Peyer's patch (tissue), 4 donors: ENCODE results near the gene PXN. TPM values are rescaled to one million over a fixed set of nuclear protein-coding genes. Genes with fewer than 3 reads are reported as not detected.

Experiments used
- DNase-seq, 3 donors: peaks; one replicate each; pipeline ENCODE4 v3.0.0-alpha.2; 2017 to 2019
- H3K27ac ChIP-seq, 4 donors: fragments of 200-600 bp; sonication (generic); one replicate each; pipeline ENCODE4 v1.5.1; 2016 to 2019
- H3K27me3 ChIP-seq, 2 donors: fragments of 200-600 bp; sonication (generic); one replicate each; pipeline ENCODE4 v1.5.1; 2019
- H3K36me3 ChIP-seq, 3 donors: fragments of 200-600 bp; sonication (generic); one replicate each; pipeline ENCODE4 v1.5.1; 2016 to 2019
- H3K4me1 ChIP-seq, 4 donors: fragments of 200-600 bp; sonication (generic); one replicate each; pipeline ENCODE4 v1.5.1; 2016 to 2019
- H3K4me3 ChIP-seq, 4 donors: fragments of 200-600 bp; sonication (generic); 1 replicate in 3 of 4; 2 replicates in 1 of 4; pipeline ENCODE4 v1.5.1; 2016 to 2019; ENCODE audit warnings: mild to moderate bottlenecking in 1 of 4
- H3K9me3 ChIP-seq, 4 donors: fragments of 200-600 bp; sonication (generic); one replicate each; pipeline ENCODE4 v1.5.1; 2016 to 2019; ENCODE audit warnings: mild to moderate bottlenecking in 1 of 4
- POLR2A ChIP-seq, 2 donors: fragments of 450-650 bp; IDR thresholded peaks; one replicate each; pipeline ENCODE4 v1.5.1; 2017; ENCODE audit warnings: antibody characterized with exemption in 2 of 2, mild to moderate bottlenecking in 2 of 2, moderate library complexity in 2 of 2
- small RNA-seq, 2 donors: library from RNA; depleted of rRNA; stranded (forward); fragments of <200 nt; gene quantifications; one replicate each; pipeline ENCODE3, GENCODE V24; 2016
- total RNA-seq, 4 donors: library from RNA; depleted of rRNA; stranded (reverse); fragments of >200 nt; gene quantifications; one replicate each; pipeline ENCODE4 v1.1.0, GENCODE V29; 2016
- TF ChIP-seq, protein P1 (sequence below), 6 experiments: fragments of 450-650 bp in 4 of 6; fragments of 200-600 bp in 2 of 6; sonication (generic) in 1 of 6; IDR thresholded peaks; one replicate each; pipeline ENCODE4 v1.5.1; 2017 to 2019; ENCODE audit warnings: antibody characterized with exemption in 6 of 6, mild to moderate bottlenecking in 3 of 6, moderate library complexity in 1 of 6

PXN gene
- total RNA-seq, 4 donors from 2014 or later = 138 to 204 (median 177) TPM

- TF ChIP-seq, protein P1, sequence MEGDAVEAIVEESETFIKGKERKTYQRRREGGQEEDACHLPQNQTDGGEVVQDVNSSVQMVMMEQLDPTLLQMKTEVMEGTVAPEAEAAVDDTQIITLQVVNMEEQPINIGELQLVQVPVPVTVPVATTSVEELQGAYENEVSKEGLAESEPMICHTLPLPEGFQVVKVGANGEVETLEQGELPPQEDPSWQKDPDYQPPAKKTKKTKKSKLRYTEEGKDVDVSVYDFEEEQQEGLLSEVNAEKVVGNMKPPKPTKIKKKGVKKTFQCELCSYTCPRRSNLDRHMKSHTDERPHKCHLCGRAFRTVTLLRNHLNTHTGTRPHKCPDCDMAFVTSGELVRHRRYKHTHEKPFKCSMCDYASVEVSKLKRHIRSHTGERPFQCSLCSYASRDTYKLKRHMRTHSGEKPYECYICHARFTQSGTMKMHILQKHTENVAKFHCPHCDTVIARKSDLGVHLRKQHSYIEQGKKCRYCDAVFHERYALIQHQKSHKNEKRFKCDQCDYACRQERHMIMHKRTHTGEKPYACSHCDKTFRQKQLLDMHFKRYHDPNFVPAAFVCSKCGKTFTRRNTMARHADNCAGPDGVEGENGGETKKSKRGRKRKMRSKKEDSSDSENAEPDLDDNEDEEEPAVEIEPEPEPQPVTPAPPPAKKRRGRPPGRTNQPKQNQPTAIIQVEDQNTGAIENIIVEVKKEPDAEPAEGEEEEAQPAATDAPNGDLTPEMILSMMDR (IDR thresholded peaks at IDR 0.05) = no peak
- no peak for TF ChIP-seq POLR2A (IDR thresholded peaks at IDR 0.05)
- no peaks in the 10 kb centered on the region for H3K27me3 ChIP-seq
- H3K27ac ChIP-seq = no peak overlapping the region
- no peaks in the 10 kb centered on the region for H3K4me1 ChIP-seq
- H3K4me3 ChIP-seq = no peak overlapping the region
- DNase-seq = no peak
- no peaks in the 10 kb centered on the region for H3K9me3 ChIP-seq
- H3K36me3 ChIP-seq = peaks cover 0 to 91% (median 0%) of the 10 kb centered on the region in 3 donors
Observed at GRCh38 chr12:120162763-120163162, 102.8 kb downstream of the PXN start.

- TF ChIP-seq POLR2A (IDR thresholded peaks at IDR 0.05) = no peak
- TF ChIP-seq, protein P1 (IDR thresholded peaks at IDR 0.05) = no peak
- Histone ChIP-seq H3K4me1 (no peaks in the 10 kb centered on the region), H3K27ac (no peak overlapping the region), H3K9me3 (no peaks in the 10 kb centered on the region), H3K27me3 (no peaks in the 10 kb centered on the region), H3K36me3 (peaks cover 0 to 91% (median 0%) of the 10 kb centered on the region in 3 donors), H3K4me3 (no peak overlapping the region)
- no peak for DNase-seq
Observed at GRCh38 chr12:120161852-120162251, 103.7 kb downstream of the PXN start.

Small RNAs within 50 kb of the gene (small RNA-seq; reads per million reads assigned to genes)
- 1,981 to 3,911 reads per million in 2 donors for gene RNU4-1
- gene RNU4-2 = 566 to 994 reads per million in 2 donors
- gene RNU6-1088P = 0 reads per million in 2 donors

Other genes with a start within 250 kb of the PXN start
- gene RAB35, start 149.0 kb downstream of the PXN start, total RNA-seq = 10 to 100 TPM; 16.6 to 22.5 (median 19.1) TPM
- 100 to 1,000 TPM in 3 of 4 donors, 10 to 100 TPM in 1; 64.1 to 171 (median 126) TPM for gene GCN1, start 71.0 kb downstream of the PXN start, total RNA-seq
- gene RPLP0, start 64.6 kb downstream of the PXN start, total RNA-seq = 1,000 to 10,000 TPM; 1,101 to 2,555 (median 1,343) TPM
- under 1 TPM; under 0.01 TPM for gene RNU4-2, start 26.2 kb upstream of the PXN start, total RNA-seq
- gene RNU4-1, start 27.5 kb upstream of the PXN start, total RNA-seq = under 1 TPM; under 0.01 TPM
- 1 to 10 TPM; 3.2 to 6.3 (median 4.2) TPM for gene SIRT4, start 36.6 kb upstream of the PXN start, total RNA-seq
- not detected for gene PLA2G1B, start 62.0 kb upstream of the PXN start, total RNA-seq
- gene MSI1, start 103.4 kb upstream of the PXN start, total RNA-seq = 1 to 10 TPM; 1.6 to 5.8 (median 4.2) TPM
- gene COX6A1, start 172.4 kb upstream of the PXN start, total RNA-seq = 1,000 to 10,000 TPM in 2 of 4 donors, 100 to 1,000 TPM in 2; 175 to 1,520 (median 1,006) TPM
- 10 to 100 TPM in 1 of 4 donors, 1 to 10 TPM in 3; 4.5 to 19.0 (median 6.4) TPM for gene TRIAP1, start 180.7 kb upstream of the PXN start, total RNA-seq
- gene GATC, start 180.7 kb upstream of the PXN start, total RNA-seq = 10 to 100 TPM; 18.6 to 37.1 (median 27.3) TPM
- gene SRSF9, start 204.0 kb upstream of the PXN start, total RNA-seq = 100 to 1,000 TPM in 1 of 4 donors, 10 to 100 TPM in 3; 59.9 to 144 (median 78.1) TPM
- gene DYNLL1, start 230.4 kb upstream of the PXN start, total RNA-seq = 100 to 1,000 TPM; 128 to 212 (median 199) TPM